Retina (tissue), 1 donor: ENCODE measurements around the gene TNFRSF18.
"Not testable (repeated sequence)": the region's sequence is repeated elsewhere in the genome, so short reads cannot be mapped to it uniquely, and the experiment has no call there.

Experiments used
- DNase-seq: peaks from one replicate; pipeline ENCODE4 v3.0.0-alpha.2; 2016

Gene TNFRSF18

GRCh38 chr1:1195726-1196125 is 10.7 kb downstream of the TNFRSF18 start:
- not testable (repeated sequence) for DNase-seq

DNA sequence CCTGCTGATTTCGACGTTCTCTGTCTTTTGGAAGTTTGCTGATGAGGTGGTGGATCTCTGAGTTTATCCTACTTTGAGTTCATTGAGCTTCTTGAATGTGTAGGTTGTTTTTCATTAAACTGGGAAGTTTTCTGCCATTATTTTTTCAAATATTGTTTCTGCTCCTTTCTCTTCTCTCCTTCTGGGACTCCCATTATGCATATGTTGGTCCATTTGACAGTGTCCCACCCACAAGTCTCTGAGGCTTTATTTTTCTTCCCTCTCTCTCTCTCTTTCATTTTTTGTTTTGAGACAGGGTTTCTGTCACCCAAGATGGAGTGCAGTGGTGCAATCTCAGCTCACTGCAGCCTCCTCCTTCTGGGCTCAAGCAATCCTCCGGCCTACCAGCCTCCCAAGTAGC is 11.7 kb downstream of the TNFRSF18 start:
- no peak for DNase-seq

- no peak for DNase-seq
Observed at GRCh38 chr1:1191734-1192133, 14.7 kb downstream of the TNFRSF18 start.

GRCh38 chr1:1189111-1189510 is 17.3 kb downstream of the TNFRSF18 start:
- no peak for DNase-seq

GRCh38 chr1:1187938-1188337 is 18.5 kb downstream of the TNFRSF18 start:
- DNase-seq = no peak

GRCh38 chr1:1185101-1185765 is 21.2 kb downstream of the TNFRSF18 start:
- DNase-seq = peak; percentile 62

DNA sequence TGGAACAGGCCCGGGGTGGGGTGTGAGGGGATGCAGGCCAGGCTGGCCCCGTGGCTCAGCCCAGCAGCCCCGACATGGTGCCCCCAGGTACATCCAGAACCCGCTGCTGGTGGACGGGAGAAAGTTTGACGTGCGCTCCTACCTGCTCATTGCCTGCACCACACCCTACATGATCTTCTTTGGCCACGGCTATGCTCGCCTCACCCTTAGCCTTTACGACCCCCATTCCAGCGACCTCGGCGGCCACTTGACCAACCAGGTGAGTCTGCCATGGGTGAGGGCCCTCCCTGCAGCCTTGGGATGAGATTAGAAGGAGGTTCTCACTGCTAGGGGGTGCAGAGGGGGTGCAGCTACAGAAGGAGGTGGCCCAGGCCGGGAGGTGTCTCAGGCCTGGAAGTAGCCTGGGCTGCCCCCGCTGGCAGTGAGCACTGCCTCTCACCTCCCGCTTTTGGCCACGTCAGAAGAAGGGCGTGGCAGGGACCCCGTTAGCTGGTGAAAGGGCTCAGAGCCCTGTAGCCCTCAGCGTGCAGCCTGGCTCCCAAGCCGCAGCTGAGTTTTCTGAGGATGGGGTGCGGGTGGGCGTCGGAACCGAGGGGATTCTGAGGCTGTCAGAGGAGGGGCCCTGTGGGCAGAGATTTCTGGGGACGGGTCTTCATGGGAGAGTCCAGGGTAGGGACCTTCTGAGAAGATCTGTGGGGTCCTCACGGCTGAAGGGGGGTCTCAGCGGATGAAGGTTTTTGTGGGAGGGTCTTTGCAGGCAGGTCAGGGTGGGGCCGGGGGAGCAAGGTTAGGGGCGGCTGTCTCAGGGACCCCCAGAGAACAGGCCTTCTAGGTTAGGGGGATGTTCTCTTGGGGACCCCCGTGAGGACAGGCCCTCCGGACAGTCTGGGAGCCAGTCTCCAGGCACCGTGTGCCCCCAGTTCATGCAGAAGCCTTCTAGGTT is 22.3 kb downstream of the TNFRSF18 start:
- no peak for DNase-seq

DNA sequence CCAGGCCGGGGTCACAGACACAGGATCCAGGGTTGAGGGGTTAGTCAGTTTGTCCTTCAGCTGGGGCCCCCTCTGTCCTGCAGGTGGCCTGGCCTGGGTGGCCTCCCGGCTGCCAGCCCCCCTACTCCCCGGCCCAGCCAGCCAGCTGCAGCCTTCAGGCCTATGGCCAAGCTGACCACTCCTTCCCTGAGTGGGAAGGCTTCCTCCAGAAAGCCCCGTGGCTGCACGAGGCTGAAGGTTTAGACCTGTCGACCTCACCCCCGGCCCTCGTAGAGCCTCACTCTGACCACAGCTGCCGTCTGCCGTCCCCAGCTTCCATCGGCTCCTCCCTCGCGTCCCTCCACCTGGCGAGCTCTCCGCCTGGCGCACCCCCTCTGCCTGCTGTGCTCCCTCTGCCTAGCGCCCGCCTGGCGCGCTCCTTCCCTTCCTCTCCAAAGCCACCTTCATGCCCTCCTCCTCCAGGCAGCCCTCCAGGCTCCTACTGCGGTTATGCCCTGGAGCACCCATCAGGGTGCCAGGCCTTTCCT is 23.1 kb downstream of the TNFRSF18 start:
- DNase-seq = no peak

DNA sequence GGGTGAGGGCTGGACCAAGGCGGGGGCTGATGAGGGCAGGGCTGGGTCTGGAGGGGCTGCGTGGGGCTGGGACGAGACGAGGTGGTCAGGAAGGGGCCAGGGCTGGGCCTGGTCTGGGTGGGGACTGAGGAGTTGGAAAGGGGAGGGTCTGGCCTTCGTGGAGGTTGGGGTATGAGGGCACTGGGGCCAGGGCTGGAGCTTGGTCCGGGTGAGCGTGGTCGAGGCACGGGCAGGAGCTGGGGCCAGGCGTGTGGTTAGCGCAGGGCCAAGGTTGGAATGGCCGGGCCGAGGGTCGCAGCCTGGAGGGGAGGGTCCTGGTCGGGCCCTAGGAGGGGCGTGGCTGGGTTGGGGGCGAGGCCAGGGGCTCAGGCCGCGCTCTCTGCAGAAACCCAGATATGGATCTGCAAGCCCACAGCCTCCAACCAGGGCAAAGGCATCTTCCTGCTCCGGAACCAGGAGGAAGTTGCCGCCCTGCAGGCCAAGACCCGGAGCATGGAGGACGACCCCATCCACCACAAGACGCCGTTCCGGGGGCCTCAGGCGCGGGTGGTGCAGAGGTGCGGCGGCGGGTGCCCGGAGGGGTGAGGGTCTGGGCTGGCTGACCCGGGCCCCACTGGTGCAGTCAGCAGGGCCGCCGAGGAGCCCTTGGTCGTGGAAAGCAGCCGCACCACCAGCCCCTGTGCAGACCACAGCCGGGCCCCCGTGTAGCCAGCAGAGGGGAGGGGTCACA is 23.7 kb downstream of the TNFRSF18 start:
- no peak for DNase-seq

- no peak for DNase-seq
Observed at GRCh38 chr1:1181938-1182410, 24.4 kb downstream of the TNFRSF18 start.

- no peak for DNase-seq
Observed at GRCh38 chr1:1181129-1181937, 25.1 kb downstream of the TNFRSF18 start.

- DNase-seq = no peak
Observed at GRCh38 chr1:1179983-1180861, 26.2 kb downstream of the TNFRSF18 start.

- no peak for DNase-seq
Observed at GRCh38 chr1:1179346-1179982, 26.9 kb downstream of the TNFRSF18 start.

- no peak for DNase-seq
Observed at GRCh38 chr1:1178794-1179331, 27.5 kb downstream of the TNFRSF18 start.

- DNase-seq = no peak
Observed at GRCh38 chr1:1177452-1178206, 28.8 kb downstream of the TNFRSF18 start.

GRCh38 chr1:1176931-1177330 is 29.5 kb downstream of the TNFRSF18 start:
- no peak for DNase-seq

DNA sequence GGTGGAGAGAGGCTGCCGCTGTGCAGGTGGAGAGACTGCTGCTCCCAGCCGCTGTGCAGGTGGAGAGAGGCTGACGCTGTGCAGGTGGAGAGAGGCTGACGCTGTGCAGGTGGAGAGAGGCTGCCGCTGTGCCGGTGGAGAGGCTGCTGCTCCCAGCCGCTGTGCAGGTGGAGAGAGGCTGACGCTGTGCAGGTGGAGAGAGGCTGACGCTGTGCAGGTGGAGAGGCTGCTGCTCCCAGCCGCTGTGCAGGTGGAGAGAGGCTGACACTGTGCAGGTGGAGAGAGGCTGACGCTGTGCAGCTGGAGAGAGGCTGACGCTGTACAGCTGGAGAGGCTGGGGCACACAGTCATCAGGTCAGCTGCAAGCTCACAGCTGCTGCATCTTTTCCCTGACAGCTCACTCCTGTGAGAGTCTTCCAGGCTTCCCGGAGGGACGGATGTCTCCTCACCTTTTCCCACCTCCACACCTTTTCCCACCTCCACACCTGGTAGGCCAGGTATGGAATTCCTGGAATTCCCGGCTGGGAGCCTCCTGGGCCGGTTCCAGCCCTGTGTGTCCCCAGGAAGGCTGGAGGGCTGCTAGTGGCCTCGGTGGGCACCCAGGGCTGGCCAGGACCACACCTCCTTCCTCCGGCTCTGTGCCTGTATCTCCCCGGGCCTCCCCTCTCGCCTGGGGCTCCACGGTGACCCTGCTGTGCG is 30.2 kb downstream of the TNFRSF18 start:
- not testable (repeated sequence) for DNase-seq

GRCh38 chr1:1175221-1176062 is 30.9 kb downstream of the TNFRSF18 start:
- DNase-seq = no peak
